ENCODE data around the gene CAVIN4.

The CAVIN4 gene

DNA sequence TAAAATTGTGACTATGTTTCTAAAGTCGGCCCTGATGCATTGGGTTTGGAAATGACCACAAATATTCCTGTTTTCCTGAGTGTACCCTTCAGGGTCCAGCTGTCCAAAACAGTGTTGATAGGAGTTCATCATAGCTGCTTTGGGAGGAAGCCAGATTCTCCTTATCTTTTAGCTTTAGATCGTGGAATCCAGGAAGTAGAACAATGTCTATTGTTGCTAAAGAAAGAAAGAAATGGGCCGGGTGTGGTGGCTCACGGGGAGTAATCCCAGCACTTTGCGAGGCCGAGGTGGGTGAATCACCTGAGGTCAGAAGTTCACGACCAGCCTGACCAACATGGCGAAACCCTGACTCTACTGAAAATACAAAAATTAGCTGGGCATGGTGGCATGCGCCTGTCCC, 9.5 kb downstream of the CAVIN4 start:
- no peak for DNase-seq
- in situ Hi-C loops (cut with MboI; ENCODE audit: low pct_unique_long_range_greater_than_20kb, low sequenced_read_pairs) = no loop called here

DNA sequence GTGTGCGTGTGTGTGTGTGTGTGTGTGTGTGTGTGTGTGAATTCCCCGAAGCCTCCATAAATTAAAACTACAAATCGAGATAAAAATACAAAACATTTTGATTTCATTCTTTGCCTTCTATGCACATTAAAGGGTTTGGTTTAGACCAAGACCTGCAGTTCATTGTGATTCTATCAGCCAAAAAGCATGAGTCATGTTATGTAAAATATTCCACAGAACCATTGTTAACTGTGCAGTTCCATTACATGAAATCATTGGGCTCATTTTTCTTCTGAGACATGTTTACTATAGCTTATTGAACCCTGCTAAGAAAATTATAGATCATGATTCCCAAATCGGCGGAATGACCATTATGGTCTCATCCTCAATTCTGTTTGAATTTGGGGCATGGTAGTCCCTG, 11.7 kb downstream of the CAVIN4 start:
- in situ Hi-C loops (cut with MboI; ENCODE audit: low pct_unique_long_range_greater_than_20kb, low sequenced_read_pairs) = no loop called here
- DNase-seq = no peak

DNA sequence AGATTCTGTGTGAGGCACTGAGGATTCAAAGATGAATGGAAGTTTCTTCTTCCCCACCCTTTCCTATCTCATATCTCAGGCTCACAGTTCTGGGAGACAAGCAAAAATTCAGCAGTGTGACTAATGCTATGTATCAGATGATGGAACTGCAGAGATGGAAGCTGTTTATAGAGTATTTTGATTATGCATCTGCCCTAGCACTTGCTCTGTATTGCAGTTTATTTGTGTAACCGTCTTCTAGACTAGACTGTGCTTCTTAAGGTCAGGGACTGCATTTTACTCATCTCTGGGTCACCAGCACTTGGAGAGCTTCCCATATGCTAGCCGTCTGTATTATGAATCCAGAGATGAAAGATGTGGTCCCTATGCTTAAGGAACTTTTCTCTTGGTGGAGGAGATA, 12.6 kb downstream of the CAVIN4 start:
- in situ Hi-C loops (cut with MboI; ENCODE audit: low pct_unique_long_range_greater_than_20kb, low sequenced_read_pairs) = no loop called here
- no peak for DNase-seq

DNA sequence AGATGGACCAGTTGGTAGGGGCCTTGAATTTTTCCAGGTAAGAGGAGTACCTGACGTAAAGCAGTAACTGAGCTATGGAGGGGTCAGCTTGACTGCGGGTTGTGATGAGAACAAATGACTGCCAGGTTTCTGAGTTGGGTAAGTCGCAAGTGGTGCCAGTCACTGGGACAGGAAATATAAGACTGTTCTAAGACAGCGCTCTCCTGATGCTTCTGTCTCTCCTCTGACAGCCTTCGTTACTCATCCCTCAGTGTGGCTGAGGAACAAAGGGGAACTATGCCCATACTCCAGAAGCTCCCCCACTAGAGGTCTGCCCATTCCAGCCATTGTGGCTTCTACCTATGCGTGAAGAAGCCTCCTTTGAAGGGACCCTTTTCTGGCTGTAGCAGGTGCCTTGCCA, 13.3 kb downstream of the CAVIN4 start:
- in situ Hi-C loops (cut with MboI; ENCODE audit: low pct_unique_long_range_greater_than_20kb, low sequenced_read_pairs) = no loop called here

DNA sequence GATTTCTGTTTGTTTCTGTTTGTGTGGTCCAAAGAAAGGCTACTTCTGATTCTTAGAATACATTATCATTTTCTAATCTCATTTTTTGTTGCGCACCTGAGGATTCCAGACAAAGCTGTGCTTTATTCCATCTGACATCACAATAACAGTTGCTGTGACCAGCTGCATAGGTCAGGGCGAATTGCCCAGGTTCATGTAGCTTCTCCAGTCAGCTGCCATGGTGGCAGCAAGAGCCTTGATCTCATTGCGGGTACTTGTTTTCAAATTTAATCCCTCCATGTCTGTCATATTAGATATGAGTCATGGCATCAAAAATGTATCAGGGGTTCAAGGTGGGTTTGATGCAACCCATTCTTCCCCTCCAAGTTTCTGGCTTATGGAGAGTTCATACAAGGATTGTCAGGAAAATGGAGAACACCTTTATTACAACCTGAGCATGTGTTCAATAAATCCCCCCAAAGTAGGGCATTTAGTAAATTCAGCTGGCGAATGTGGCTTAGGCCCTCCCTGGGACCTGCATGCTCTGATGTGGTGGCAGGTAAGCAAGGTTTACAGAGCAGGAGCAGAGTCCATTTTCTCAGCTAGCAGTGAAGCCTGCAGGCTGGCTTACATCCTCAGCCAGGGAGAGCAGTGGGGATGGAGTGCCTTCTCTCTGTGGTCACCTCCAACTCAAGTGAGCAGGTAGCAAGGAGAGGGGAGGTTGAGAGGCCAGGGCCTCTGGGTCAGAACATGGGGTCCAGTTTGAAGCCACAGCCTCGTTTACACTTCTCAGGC, 13.9 kb downstream of the CAVIN4 start:
- DNase-seq = no peak
- in situ Hi-C loops (cut with MboI; ENCODE audit: low pct_unique_long_range_greater_than_20kb, low sequenced_read_pairs) = no loop called here

More for the DNA sequence above, 13.3 kb downstream of the CAVIN4 start:
- DNase-seq = no peak

DNA sequence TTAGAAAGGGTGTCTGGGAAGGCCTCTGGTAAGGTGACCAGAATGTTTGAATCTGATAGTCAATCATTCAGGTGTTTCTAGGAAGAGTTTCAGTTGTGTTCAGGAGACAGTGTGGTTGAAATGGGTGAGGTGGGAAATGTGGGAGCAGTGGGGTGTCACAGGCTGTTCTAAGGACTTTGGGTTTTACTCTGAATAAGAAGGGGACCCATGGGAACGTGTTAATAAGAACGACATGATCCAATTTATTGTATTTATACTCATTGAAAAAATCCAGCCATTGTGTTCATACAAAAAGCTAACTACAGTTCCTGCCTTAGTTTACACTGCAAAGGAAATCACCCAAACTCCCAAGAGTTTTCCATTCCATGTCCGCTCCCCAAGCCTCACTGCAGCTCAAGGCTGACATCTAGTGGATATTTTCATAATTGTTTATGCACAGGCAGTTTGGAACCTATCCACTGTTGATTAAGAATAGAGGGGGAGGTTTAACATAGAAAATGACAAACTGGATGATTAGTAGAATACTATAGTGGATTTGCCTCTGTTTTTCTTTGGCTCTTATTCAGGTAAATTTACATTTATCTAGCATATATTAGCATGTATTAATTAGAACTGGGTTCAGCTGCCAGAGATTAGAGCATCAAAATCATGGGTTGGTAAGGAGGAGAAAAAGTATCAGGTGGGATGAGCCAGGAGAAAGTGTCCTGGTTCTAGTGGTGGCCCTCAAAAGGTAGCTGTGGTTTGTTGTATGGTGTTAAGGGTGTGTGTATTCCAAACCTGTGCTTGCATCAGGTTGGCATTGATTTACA, 17.7 kb downstream of the CAVIN4 start:
- in situ Hi-C loops (cut with MboI; ENCODE audit: low pct_unique_long_range_greater_than_20kb, low sequenced_read_pairs) = no loop called here

DNA sequence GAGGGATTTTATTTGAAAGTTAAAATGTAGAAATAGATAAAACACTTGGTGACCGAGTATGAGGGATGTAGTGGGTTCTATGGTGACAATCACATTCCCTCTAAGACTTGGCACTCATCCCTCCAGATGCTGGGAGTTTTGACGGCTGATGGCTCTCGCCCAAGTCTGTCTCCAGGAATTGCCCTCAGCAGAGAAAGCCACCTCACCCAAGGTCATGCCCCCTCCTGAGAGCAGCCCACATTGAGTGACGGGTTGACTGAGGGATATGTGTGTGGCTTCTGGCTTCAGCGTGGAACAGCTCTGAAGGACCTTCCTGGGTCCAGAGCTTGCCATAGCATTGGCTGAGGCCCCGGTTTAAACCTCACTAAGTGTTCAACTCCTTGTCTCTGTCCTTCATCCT, 19.4 kb downstream of the CAVIN4 start:
- in situ Hi-C loops (cut with MboI; ENCODE audit: low pct_unique_long_range_greater_than_20kb, low sequenced_read_pairs) = no loop called here

More for the DNA sequence above, 17.7 kb downstream of the CAVIN4 start:
- peak; percentile 75 for DNase-seq

DNA sequence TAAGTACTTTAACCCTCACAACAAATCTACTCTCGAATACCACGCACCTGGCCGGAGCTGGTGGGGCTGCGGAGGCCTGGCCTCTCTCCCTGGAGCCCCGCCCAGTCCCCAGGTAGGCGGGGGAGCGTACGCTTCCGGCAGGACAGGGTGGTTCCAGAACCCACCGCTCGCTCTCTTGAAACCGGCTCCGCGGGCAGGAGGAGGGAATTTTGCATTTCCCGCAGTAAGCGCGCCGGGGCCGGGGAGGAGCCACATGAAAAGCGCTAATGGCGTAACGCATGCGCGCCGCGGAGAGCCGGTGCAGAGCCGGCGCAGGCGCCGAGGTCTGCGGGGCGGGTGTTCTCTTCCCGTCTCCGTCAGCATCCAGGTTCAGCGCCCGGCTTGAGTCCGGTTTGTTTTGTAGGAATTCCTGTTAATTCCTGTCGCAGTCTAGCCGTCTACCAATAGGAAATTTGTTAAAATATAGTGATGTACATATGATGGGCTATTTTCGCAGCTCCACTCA, 20.8 kb downstream of the CAVIN4 start:
- in situ Hi-C loops (cut with MboI; ENCODE audit: low pct_unique_long_range_greater_than_20kb, low sequenced_read_pairs) = no loop called here
- DNase-seq = peak; percentile 81

More for the DNA sequence above, 19.4 kb downstream of the CAVIN4 start:
- no peak for DNase-seq

DNA sequence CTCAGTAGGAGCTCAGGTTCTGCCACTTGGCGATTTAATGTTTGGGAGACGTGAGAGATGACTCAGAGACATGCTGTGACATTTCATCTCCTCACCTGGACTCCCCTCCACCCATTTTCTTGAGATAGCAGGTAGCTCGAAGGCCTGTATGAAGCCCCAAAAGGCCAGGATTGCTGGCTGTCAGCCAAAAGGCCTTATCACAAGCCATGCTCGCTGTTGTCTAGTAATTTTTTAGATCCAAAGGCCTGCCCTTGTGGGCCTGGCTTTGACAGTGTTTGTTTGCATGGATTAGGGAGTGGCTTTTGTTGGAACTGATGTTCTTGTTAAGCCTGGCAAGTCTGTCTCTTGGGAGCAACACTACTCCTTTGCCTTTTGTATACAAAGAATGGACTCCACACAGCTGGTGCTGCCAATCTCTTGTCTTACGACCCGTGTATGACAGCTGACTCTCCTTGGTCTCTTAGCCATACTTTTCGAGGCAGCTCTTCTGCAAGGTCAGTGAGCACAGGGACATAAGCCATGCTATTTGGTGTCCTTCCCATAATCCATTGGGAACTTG, 22.7 kb downstream of the CAVIN4 start:
- in situ Hi-C loops (cut with MboI; ENCODE audit: low pct_unique_long_range_greater_than_20kb, low sequenced_read_pairs) = no loop called here
- DNase-seq = no peak

DNA sequence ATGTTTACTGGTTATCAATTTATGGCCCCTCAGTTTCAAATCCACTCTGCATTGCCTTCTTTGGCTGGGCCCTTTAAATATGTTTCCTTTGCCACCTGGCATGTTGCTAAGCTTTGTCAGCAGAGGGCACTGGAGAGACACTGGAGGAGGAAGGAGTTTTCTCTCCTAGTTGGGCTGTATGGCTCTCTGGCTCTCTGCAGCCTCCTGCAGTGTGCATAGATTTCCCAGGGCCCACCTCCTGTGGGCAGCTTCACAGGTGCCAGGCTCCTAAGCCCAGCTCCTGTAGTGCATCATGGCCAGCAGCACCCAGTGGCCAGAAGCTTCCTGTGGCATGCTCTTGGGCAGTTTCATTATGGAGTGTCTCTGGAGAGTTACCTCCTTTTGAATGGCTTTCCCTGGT, 23.3 kb downstream of the CAVIN4 start:
- peak; percentile 70 for DNase-seq
- in situ Hi-C loops (cut with MboI; ENCODE audit: low pct_unique_long_range_greater_than_20kb, low sequenced_read_pairs) = no loop called here

DNA sequence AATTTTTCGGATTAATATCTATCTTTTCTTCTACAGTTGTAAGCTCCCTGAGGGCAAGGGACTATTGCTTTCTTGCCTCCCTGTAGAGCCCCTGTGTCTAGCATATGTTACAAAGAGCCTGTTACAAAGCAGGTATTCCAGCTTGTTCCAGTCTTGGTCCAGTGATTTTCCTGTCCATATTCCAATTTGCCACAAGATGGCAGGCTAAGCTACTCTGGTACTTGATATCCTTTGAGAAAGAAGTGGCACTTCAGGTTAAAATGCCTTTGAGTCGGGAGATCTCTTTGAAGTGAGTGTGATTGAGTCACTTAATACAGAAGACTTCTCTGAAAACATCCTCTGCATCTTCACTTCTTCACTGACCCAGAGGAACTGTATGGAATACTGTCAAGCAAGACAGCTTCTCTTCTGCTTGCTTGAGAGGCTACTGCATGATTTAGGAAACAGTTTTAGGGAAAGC, 24.5 kb downstream of the CAVIN4 start:
- peak; percentile 62 for DNase-seq
- in situ Hi-C loops (cut with MboI; ENCODE audit: low pct_unique_long_range_greater_than_20kb, low sequenced_read_pairs) = no loop called here

DNA sequence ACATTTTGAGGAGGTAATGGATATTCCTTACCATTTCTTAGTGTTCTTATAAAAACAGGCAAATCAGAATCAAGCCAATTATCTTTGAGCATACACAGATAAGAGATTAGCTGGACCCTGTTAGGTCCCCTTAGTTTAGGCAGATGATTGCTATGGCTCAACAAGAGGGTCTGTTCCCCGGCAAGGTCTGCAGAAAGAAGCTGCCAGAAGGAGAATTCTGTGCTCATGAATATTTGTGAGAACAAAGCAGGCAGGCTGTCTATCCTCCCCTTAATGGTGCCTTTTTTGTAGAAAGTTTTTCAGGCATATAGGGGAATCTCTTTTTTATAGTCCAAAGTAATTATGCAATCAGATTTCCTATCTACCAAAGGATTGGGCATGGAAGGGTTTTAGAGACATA, 27.5 kb downstream of the CAVIN4 start:
- DNase-seq = no peak
- in situ Hi-C loops (cut with MboI; ENCODE audit: low pct_unique_long_range_greater_than_20kb, low sequenced_read_pairs) = no loop called here

DNA sequence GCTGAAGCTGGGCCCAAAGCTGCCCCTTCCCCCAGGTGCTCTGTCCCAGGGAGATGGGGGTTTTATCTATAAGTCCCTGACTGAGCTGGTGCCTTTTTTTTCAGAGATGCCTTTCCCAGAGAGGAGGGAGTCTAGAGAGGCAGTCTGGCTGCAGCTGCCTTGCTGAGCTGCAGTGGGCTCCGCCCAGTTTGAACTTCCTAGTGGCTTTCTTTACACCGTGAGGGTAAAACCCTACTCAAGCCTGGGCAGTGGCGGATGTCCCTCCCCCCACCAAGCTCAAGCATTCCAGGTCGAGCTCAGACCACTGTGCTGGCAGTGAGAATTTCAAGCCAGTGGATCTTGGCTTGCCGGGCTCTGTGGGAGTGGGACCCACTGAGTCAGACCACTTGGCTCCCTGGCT, 41.3 kb downstream of the CAVIN4 start:
- in situ Hi-C loops (cut with MboI; ENCODE audit: low pct_unique_long_range_greater_than_20kb, low sequenced_read_pairs) = no loop called here
- no peak for DNase-seq

DNA sequence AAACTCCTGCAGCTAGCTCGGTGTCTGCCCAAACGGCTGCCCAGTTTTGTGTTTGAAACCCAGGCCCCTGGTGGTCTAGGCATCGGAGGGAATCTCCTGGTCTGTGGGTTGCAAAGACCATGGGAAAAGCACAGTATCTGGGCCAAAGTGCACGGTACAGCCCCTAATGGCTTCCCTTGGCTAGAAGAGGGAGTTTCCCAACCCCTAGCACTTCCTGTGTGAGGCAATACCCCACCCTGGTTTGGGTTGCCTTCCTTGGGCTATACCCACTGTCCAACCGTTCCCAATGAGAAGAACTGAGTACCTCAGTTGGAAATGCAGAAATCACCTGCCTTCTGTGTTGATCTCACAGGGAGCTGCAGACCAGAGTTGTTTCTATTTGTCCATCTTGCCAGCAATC, 41.8 kb downstream of the CAVIN4 start:
- in situ Hi-C loops (cut with MboI; ENCODE audit: low pct_unique_long_range_greater_than_20kb, low sequenced_read_pairs) = no loop called here

DNA sequence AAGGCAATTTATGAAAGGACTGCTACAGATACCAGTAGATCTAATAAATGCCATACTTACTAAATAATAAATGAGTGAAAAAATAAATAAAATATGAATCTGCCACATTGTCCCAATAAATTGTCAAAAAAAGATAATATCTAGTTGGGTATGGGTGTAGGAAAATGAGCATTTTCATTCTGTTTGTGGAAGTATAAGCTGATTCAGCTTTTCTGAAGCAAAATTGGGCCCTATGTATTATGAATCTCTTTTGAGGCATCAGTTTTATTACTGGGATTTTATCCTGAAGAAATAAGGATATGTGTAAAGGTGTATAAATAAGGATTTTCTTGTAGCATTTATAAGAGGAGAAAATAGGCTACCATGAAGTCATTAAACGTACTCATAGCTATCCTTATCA, 46.1 kb downstream of the CAVIN4 start:
- DNase-seq = no peak
- in situ Hi-C loops (cut with MboI; ENCODE audit: low pct_unique_long_range_greater_than_20kb, low sequenced_read_pairs) = no loop called here

More for the DNA sequence above, 41.8 kb downstream of the CAVIN4 start:
- DNase-seq = no peak

DNA sequence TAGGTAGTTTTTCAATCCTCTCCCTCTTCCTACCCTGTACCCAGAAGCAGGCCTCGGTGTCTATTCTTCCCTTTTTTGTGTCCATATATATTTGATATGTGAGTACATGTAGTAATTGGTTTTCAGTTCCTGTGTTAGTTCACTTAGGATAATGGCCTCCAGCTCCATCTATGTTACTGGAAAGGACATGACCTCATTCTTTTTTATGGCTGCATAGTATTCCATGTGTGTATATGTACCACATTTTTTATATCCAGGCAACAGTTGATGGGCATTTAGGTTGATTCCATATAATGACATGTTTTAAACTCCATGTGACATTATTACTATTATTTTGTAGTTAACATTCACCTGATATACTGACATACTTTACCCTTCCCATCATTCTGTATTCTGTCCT, 49.1 kb downstream of the CAVIN4 start:
- in situ Hi-C loops (cut with MboI; ENCODE audit: low pct_unique_long_range_greater_than_20kb, low sequenced_read_pairs) = no loop called here
- no peak for DNase-seq

DNA sequence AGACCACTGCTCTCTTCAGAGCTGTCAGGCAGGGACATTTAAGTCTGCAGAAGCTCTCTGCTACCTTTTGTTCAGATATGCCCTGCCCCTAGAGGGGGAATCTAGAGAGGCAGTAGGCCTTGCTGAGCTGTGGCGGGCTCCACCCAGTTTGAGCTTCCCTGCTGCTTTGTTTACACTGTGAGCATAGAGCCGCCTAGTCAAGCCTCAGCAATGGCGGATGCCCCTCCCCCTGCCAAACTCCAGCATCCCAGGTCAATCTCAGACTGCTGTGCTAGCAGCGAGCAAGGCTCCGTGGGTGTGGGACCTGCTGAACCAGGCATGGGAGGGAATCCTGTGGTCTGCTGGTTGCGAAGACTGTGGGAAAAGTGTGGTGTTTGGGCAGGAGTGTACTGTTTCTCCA, 59.9 kb downstream of the CAVIN4 start:
- in situ Hi-C loops (cut with MboI; ENCODE audit: low pct_unique_long_range_greater_than_20kb, low sequenced_read_pairs) = no loop called here
- DNase-seq = no peak
